Fibroblast of pulmonary artery (primary cell): ENCODE measurements around the gene CERS1.

Experiments
- DNase-seq: peaks from one replicate; pipeline ENCODE4 v3.0.0-alpha.2; 2010; ENCODE audit warnings: low read depth
- H3K4me3 ChIP-seq: replicated peaks from 2 replicates; pipeline ENCODE4 v1.5.1; 2011; ENCODE audit warnings: low read depth, mild to moderate bottlenecking, control low read depth, low read length, moderate library complexity
- TF ChIP-seq, protein P1 (sequence below): IDR thresholded peaks from 2 replicates; pipeline ENCODE4 v1.5.1; 2011; ENCODE audit warnings: mild to moderate bottlenecking, control low read depth, low read length, inconsistent platforms; ENCODE audit errors: missing control alignments

The CERS1 gene

DNA sequence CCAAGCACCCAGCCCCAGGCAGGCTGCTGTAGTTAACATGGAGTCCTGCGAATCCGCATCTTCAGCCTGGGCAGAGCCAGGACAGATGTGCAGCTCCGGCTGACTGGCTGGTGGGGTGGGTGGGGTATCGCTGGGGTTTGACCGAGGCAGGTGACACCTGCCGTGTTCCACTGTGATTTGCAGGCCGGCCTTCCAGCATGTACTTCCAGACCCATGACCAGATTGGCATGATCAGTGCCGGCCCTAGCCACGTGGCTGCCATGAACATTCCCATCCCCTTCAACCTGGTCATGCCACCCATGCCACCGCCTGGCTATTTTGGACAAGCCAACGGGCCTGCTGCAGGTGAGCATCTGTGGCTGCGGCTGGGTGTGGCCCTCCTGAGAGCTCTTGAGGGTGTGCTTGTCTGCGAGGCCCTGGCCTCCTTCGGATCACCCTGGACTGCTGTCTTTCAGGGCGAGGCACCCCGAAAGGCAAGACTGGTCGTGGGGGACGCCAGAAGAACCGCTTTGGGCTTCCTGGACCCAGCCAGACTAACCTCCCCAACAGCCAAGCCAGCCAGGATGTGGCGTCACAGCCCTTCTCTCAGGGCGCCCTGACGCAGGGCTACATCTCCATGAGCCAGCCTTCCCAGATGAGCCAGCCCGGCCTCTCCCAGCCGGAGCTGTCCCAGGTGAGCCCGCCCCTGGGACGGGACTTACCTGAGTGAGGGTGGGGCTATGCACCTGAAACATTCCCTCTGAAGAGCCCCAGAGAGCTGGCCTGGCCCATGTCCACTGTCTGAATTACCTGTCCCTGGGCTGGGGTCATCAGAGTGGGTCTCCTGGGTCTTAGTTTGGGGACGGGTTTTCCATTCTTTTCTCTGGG is 30.6 kb downstream of the CERS1 start:
- TF ChIP-seq, protein P1, sequence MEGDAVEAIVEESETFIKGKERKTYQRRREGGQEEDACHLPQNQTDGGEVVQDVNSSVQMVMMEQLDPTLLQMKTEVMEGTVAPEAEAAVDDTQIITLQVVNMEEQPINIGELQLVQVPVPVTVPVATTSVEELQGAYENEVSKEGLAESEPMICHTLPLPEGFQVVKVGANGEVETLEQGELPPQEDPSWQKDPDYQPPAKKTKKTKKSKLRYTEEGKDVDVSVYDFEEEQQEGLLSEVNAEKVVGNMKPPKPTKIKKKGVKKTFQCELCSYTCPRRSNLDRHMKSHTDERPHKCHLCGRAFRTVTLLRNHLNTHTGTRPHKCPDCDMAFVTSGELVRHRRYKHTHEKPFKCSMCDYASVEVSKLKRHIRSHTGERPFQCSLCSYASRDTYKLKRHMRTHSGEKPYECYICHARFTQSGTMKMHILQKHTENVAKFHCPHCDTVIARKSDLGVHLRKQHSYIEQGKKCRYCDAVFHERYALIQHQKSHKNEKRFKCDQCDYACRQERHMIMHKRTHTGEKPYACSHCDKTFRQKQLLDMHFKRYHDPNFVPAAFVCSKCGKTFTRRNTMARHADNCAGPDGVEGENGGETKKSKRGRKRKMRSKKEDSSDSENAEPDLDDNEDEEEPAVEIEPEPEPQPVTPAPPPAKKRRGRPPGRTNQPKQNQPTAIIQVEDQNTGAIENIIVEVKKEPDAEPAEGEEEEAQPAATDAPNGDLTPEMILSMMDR, result no peak
- no peak overlapping the region for H3K4me3 ChIP-seq
- no peak for DNase-seq

DNA sequence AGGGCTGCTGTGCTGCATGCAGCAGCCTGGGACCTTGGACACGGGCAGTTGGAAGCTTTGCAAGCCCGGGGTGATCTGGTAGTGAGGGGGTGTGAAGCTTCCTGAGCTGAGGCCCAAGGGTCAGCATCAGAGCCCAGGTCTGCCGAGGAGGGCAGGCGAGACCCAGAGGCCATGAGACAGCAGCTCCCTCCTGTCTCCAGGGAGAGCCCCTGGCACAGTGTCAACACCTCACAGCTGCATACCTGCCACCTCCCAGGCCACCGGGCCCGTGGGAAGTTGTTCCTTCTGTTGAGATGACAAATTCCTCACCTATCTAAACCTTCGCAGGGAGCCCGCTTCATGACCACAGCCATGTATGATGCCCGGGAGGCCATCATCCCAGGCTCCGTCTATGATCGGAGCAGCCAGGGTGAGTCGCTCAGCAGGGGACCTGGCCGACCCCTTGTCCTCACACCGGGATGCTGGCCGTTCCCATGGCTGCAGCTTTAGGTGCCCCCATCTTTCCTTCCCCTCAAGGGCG is 32.1 kb downstream of the CERS1 start:
- TF ChIP-seq, protein P1, result no peak
- no peak for DNase-seq

DNA sequence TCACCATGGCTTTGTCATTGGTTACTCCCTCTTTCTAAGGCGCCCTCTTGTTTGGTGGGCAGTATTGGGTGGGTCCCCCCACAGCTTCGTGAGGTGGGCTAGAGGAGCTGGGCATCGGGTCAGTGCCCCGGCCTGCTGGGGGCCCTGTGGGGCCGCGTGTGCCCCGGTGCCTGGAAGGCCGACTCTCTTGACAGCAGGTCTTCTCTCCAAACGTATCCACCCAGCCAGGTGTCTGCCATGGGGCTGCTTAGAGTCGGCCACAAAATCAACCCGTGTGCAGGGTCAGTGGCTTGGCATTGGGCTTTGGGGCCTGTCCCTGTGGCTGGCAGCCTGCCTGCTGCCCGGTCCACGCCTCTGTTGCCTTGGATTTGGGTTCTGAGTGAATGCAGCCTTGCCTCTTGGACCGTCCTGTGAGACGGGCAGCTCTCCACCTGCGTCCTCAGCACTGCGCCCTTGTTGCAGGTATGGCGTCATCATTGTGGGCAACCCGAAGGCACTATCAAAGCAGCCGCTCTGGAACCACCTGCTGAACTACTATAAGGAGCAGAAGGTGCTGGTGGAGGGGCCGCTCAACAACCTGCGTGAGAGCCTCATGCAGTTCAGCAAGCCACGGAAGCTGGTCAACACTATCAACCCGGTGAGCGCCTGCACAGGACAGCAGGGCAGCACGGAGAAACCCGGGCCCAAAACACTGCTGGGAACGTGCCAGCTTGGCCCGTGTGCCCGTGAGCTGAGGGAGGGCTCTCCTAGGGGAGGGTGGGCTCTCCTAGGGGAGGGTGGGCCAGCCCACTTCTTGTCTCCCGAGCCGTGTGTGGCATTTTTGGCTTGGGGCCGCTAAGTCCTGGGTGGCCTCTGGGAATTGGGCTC is 32.7 kb downstream of the CERS1 start:
- DNase-seq, result no peak
- TF ChIP-seq, protein P1, result no peak
- no peak overlapping the region for H3K4me3 ChIP-seq

More for the DNA sequence above, 32.1 kb downstream of the CERS1 start:
- no peak overlapping the region for H3K4me3 ChIP-seq

DNA sequence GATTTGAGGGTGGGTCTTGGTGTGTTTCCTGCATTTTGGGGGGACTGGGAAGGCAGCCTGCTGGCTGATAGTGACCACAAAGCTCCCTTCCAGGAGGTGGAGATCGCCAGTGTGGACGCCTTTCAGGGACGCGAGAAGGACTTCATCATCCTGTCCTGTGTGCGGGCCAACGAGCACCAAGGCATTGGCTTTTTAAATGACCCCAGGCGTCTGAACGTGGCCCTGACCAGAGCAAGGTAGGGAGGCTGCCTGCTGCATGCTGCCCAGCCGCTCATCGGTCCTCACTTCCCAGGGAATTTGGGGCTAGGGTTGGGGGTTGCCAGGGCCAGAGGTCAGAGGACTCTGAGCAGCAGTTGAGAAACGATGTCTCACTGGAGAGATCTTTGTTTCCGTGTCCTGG is 34.0 kb downstream of the CERS1 start:
- H3K4me3 ChIP-seq, result no peak overlapping the region
- TF ChIP-seq, protein P1, result no peak
- DNase-seq, result no peak

DNA sequence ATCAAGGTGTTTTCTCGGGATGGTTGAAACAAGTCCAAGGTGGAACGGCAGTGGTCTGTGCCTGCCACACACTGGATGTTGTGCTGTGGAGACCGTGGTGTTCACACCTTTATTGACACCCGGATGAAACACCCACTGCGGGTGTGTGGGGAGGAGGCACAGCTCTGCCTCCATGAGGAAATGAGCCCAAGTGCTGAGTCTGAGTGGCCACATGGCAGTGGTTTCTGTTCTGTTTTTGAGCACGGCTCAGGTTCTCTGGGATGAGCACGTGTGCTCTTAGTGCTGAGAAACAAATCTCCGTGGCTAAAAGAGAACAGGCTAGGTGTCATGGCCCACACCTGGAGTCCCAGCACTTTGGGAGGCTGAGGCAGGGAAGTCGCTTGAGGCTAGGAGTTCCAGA is 34.7 kb downstream of the CERS1 start:
- H3K4me3 ChIP-seq, result no peak overlapping the region
- TF ChIP-seq, protein P1, result no peak
- no peak for DNase-seq

DNA sequence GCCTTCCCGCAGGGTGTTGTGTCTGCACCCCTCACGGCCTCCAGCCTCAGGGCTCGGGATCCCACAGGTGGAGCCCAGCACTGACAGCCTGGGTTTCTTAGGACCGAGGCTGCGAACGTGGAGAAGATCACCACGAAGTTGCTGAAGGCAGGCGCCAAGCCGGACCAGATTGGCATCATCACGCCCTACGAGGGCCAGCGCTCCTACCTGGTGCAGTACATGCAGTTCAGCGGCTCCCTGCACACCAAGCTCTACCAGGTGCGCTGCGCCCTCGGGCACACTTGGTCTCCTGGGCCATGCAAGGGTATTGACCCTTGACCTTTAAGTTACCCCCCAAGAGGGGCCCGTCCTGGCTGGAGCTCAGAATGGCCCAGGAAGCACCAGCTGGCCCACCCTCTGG is 35.2 kb downstream of the CERS1 start:
- DNase-seq, result no peak
- TF ChIP-seq, protein P1, result no peak
- no peak overlapping the region for H3K4me3 ChIP-seq
